Panc1 (cell line): Measurements from ENCODE around the gene ACER2.

Experiments
- POLR2AphosphoS5 ChIP-seq: IDR thresholded peaks from 2 replicates; pipeline ENCODE4 v1.6.1; 2012; ENCODE audit warnings: mild to moderate bottlenecking, low read depth, low read length, moderate library complexity
- TCF7L2 ChIP-seq: IDR thresholded peaks from 2 replicates; pipeline ENCODE4 v1.6.1; 2011; ENCODE audit warnings: mild to moderate bottlenecking, low read depth, low read length, inconsistent platforms
- TF ChIP-seq, protein P1 (sequence below): fragments of 450-650 bp; IDR thresholded peaks from 2 replicates; pipeline ENCODE4 v1.5.1; 2017; ENCODE audit warnings: mild to moderate bottlenecking

- TF ChIP-seq, protein P1, sequence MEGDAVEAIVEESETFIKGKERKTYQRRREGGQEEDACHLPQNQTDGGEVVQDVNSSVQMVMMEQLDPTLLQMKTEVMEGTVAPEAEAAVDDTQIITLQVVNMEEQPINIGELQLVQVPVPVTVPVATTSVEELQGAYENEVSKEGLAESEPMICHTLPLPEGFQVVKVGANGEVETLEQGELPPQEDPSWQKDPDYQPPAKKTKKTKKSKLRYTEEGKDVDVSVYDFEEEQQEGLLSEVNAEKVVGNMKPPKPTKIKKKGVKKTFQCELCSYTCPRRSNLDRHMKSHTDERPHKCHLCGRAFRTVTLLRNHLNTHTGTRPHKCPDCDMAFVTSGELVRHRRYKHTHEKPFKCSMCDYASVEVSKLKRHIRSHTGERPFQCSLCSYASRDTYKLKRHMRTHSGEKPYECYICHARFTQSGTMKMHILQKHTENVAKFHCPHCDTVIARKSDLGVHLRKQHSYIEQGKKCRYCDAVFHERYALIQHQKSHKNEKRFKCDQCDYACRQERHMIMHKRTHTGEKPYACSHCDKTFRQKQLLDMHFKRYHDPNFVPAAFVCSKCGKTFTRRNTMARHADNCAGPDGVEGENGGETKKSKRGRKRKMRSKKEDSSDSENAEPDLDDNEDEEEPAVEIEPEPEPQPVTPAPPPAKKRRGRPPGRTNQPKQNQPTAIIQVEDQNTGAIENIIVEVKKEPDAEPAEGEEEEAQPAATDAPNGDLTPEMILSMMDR = no peak
- TF ChIP-seq POLR2AphosphoS5 (no peak), TCF7L2 (no peak)
Measured at GRCh38 chr9:19380826-19381075, 28.1 kb upstream of the ACER2 start.
